ENCODE data around the gene CHRNA9. TPM values are rescaled to one million over a fixed set of nuclear protein-coding genes. Genes with fewer than 3 reads are reported as not detected.

CHRNA9 gene
- total and polyA plus RNA-seq, 2 of the 4 experiments (the other 2 are of a cell fraction) = not detected

- Histone ChIP-seq H3K4me3 (ENCODE audit: insufficient read depth, low read depth, low read length) (no peak overlapping the region), H3K23ac (ENCODE audit: low read depth, low read length) (no peak overlapping the region), H3K18ac (ENCODE audit: low read depth, low read length) (no peak overlapping the region), H3K79me1 (ENCODE audit: low read depth in 1 of 2, low read length in 2 of 2) (no peaks in the 10 kb centered on the region), H3K56ac (ENCODE audit: extremely low read depth, insufficient read depth, low read length) (no peak overlapping the region), H3K14ac (replicated peaks; ENCODE audit: low read depth, low read length) (no peak overlapping the region), H3K9me3 (ENCODE audit: control insufficient read depth, insufficient read depth, low read length) (no peaks in the 10 kb centered on the region), H2AFZ (replicated peaks; ENCODE audit: low read length, poor library complexity) (no peak overlapping the region), H3K4me1 (ENCODE audit: control insufficient read depth, insufficient read depth, low read length) (no peaks in the 10 kb centered on the region), H4K8ac (ENCODE audit: low read depth in 2 of 2, low read length in 2 of 2) (no peak overlapping the region), H3K4ac (ENCODE audit: low read depth, low read length) (no peak overlapping the region), H2AK5ac (ENCODE audit: low read depth, low read length) (no peak overlapping the region), H4K20me1 (ENCODE audit: insufficient read depth, low read length) (no peaks in the 10 kb centered on the region), H2AK9ac (replicated peaks; ENCODE audit: low read depth, low read length, poor library complexity) (no peak overlapping the region), H2BK15ac (ENCODE audit: low read depth, low read length) (no peak overlapping the region), H3K9ac (ENCODE audit: low read depth, low read length) (no peak overlapping the region), H3K27me3 (ENCODE audit: control insufficient read depth, insufficient read depth, low read length) (peaks cover 2% of the 10 kb centered on the region; the same call in 1 of the 2 replicates), H4K5ac (ENCODE audit: low read depth, low read length) (no peak overlapping the region), H3K36me3 (ENCODE audit: control insufficient read depth, insufficient read depth, low read length) (no peaks in the 10 kb centered on the region), H3K4me2 (ENCODE audit: low read depth, low read length) (no peak overlapping the region), H3K9me1 (ENCODE audit: insufficient read depth, low read length) (no peaks in the 10 kb centered on the region), H4K91ac (ENCODE audit: insufficient read depth, low read depth, low read length) (no peak overlapping the region), H2BK5ac (ENCODE audit: low read depth, low read length, poor library complexity, severe bottlenecking) (no peak overlapping the region), H2BK20ac (ENCODE audit: low read depth, low read length) (no peak overlapping the region), H3K27ac (ENCODE audit: insufficient read depth, low read length) (no peak overlapping the region), H2BK120ac (ENCODE audit: low read depth, low read length) (no peak overlapping the region)
- intact Hi-C loops (cut with micrococcal nuclease) (no loop called here), dilution Hi-C loops (cut with HindIII; ENCODE audit: low sequenced_read_pairs, unreplicated experiment) (no loop called here), in situ Hi-C loops (cut with MboI; ENCODE audit: low sequenced_read_pairs) (no loop called here)
- no peak for TF ChIP-seq CEBPB (IDR thresholded peaks at IDR 0.05; ENCODE audit: low read depth, low read length)
- TF ChIP-seq RCOR1 (IDR thresholded peaks at IDR 0.05; ENCODE audit: insufficient replicate concordance, low read length) = no peak
- no peak for TF ChIP-seq NFE2L2 (IDR thresholded peaks at IDR 0.05; ENCODE audit: low read depth, low read length)
- no peak for TF ChIP-seq MAFK (IDR thresholded peaks at IDR 0.05; ENCODE audit: low read depth, low read length)
- no peak for TF ChIP-seq MAZ (IDR thresholded peaks at IDR 0.05; ENCODE audit: borderline replicate concordance, low read depth, low read length)
- no peak for TF ChIP-seq BHLHE40 (IDR thresholded peaks at IDR 0.05; ENCODE audit: low read depth, low read length)
- TF ChIP-seq CHD1 (IDR thresholded peaks at IDR 0.05; ENCODE audit: low read depth, low read length) = no peak
- TF ChIP-seq, protein P1, sequence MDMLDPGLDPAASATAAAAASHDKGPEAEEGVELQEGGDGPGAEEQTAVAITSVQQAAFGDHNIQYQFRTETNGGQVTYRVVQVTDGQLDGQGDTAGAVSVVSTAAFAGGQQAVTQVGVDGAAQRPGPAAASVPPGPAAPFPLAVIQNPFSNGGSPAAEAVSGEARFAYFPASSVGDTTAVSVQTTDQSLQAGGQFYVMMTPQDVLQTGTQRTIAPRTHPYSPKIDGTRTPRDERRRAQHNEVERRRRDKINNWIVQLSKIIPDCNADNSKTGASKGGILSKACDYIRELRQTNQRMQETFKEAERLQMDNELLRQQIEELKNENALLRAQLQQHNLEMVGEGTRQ (IDR thresholded peaks at IDR 0.05; ENCODE audit: low read depth, low read length) = no peak
- no peak for TF ChIP-seq RAD21 (IDR thresholded peaks at IDR 0.05; ENCODE audit: low read length)
- TF ChIP-seq, protein P2, sequence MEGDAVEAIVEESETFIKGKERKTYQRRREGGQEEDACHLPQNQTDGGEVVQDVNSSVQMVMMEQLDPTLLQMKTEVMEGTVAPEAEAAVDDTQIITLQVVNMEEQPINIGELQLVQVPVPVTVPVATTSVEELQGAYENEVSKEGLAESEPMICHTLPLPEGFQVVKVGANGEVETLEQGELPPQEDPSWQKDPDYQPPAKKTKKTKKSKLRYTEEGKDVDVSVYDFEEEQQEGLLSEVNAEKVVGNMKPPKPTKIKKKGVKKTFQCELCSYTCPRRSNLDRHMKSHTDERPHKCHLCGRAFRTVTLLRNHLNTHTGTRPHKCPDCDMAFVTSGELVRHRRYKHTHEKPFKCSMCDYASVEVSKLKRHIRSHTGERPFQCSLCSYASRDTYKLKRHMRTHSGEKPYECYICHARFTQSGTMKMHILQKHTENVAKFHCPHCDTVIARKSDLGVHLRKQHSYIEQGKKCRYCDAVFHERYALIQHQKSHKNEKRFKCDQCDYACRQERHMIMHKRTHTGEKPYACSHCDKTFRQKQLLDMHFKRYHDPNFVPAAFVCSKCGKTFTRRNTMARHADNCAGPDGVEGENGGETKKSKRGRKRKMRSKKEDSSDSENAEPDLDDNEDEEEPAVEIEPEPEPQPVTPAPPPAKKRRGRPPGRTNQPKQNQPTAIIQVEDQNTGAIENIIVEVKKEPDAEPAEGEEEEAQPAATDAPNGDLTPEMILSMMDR (conservative IDR thresholded peaks at IDR 0.05; ENCODE audit: low read depth, low read length) = no peak
- no peak for TF ChIP-seq RFX5 (IDR thresholded peaks at IDR 0.05; ENCODE audit: low read depth, low read length)
- TF ChIP-seq POLR2A (IDR thresholded peaks at IDR 0.05; ENCODE audit: low read depth, low read length) = no peak
- no peak for TF ChIP-seq SMC3 (IDR thresholded peaks at IDR 0.05; ENCODE audit: low read depth, low read length)
- no peak for TF ChIP-seq FOS (IDR thresholded peaks at IDR 0.05; ENCODE audit: low read depth, low read length)
- TF ChIP-seq, protein P3, sequence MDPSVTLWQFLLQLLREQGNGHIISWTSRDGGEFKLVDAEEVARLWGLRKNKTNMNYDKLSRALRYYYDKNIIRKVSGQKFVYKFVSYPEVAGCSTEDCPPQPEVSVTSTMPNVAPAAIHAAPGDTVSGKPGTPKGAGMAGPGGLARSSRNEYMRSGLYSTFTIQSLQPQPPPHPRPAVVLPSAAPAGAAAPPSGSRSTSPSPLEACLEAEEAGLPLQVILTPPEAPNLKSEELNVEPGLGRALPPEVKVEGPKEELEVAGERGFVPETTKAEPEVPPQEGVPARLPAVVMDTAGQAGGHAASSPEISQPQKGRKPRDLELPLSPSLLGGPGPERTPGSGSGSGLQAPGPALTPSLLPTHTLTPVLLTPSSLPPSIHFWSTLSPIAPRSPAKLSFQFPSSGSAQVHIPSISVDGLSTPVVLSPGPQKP (IDR thresholded peaks at IDR 0.05; ENCODE audit: borderline replicate concordance, low read depth, low read length) = no peak
- TF ChIP-seq MXI1 (IDR thresholded peaks at IDR 0.05; ENCODE audit: borderline replicate concordance, low read depth, low read length) = no peak
- no CpG with 5 or more reads among the region's 5 CpGs for WGBS, 2 experiments (ENCODE audit: extremely low coverage in 2 of 2, insufficient read length in 1 of 2)
- no peak for ATAC-seq (ENCODE audit: low read depth)
- ChIA-PET CTCF (no interaction called here), POLR2A (ENCODE audit: unreplicated experiment) (no interaction called here)
- no TSS peak for BruUV-seq (replicated peaks)
- DNase-seq = no peak
Observed at GRCh38 chr4:40355131-40355530, 20.0 kb downstream of the CHRNA9 start.

Measured in IMR-90 (cell line).